Mucosa of descending colon (tissue), 3 donors: ENCODE results near the gene GTF2H4. TPM values are rescaled to one million over a fixed set of nuclear protein-coding genes. Genes with fewer than 3 reads are reported as not detected.

Source experiments
- ATAC-seq: fragments of 200-7000 bp; cut with Tn5 transposase; one replicate; pipeline ENCODE4 v1.9.1; 2020; ENCODE audit warnings: mild to moderate bottlenecking, moderate library complexity
- DNase-seq, 3 donors: peaks; one replicate each; pipeline ENCODE4 v3.0.0-alpha.2; 2020
- H3K36me3 ChIP-seq: fragments of 200-600 bp; one replicate; pipeline ENCODE4 v1.8.0; 2021; ENCODE audit warnings: low read depth, mild to moderate bottlenecking
- H3K4me1 ChIP-seq: fragments of 200-600 bp; one replicate; pipeline ENCODE4 v1.8.0; 2021; ENCODE audit warnings: low read depth, mild to moderate bottlenecking
- H3K4me3 ChIP-seq: fragments of 200-600 bp; one replicate; pipeline ENCODE4 v1.8.0; 2021; ENCODE audit warnings: mild to moderate bottlenecking
- H3K9me3 ChIP-seq: fragments of 200-600 bp; one replicate; pipeline ENCODE4 v1.8.0; 2021; ENCODE audit warnings: mild to moderate bottlenecking
- CTCF ChIP-seq: fragments of 200-600 bp; IDR thresholded peaks from one replicate; pipeline ENCODE4 v1.8.0; 2022; ENCODE audit warnings: antibody characterized with exemption, mild to moderate bottlenecking
- intact Hi-C, 2 donors: fragments of 100-400 bp; cut with DNase I in 1 of 2; cut with micrococcal nuclease in 1 of 2; formaldehyde crosslinking; loops; one replicate each; pipeline versions ENCODE4 v1.11.0 to v1.11.1; 2022; cut with DNase I, micrococcal nuclease
- total RNA-seq, 3 donors: library from RNA; stranded (reverse); fragmentation: NEBNext Ultra II Directional in 2 of 3; extraction: Animal tissue kit (Norgen Biotek cat#: 25700) in 2 of 3; gene quantifications; one replicate each; pipeline versions ENCODE4 v1.2.1 to v1.2.4, GENCODE V29; 2021 to 2023
- donor health status: DM: no; HTN: no; CAD: no; lungs with moderate emphysema.
- donor health status: DM: no; HTN: no; CAD: no.
- donor health status: DM: no; HTN: yes; CAD: no.

The GTF2H4 gene
- total RNA-seq, 3 donors from 2014 or later: 17.0 to 25.3 (median 25.0) TPM

DNA sequence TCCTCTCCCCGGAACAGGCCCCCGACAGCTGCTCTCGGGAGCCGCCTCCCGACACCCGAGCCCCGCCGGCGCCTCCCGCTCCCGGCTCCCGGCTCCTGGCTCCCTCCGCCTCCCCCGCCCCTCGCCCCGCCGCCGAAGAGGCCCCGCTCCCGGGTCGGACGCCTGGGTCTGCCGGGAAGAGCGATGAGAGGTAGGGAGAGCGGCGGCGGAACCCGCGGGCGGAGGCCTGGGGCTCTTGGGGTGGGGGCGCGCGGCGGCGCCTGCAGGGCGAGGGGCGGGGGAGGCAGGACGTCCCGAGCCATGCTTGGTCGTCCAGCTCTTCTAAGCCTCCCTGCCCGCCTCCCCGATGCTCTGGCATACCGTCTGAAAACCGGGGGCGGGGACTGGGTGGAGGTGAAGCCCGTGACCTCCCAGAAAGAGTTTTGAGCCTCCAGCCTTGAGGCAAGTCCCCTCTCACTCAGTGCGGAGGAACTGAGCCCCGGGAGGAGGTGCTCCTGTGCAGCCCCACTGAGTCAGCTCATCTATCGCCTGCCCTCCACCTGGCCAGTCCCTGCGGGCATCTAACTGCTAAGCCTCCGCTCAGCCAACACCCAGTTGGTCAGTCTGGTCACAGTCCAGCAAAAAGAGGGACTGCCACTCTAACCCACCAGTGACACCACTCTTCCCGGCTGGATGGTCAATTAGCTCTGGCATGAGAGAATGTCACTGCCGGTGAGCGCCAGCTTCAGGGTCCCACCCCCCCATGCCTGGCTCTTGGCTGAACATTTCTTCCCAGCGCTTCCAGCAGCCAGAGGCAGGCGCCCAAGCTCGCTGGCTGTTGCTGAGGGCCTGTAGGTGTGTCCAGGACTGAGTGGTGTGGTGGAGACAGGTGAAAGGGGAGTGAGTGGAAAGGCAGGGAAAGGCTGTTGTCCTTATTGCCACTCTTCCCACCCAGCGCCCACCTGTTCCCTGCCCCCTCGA is 23.2 kb upstream of the GTF2H4 start:
- Histone ChIP-seq H3K4me1 (peaks cover 27% of the 10 kb centered on the region), H3K36me3 (no peaks in the 10 kb centered on the region), H3K9me3 (no peaks in the 10 kb centered on the region), H3K4me3 (peak overlapping the region; percentile 65)
- intact Hi-C loops: loop anchor here (10.0 kb wide), 1 partner anchor 140 kb away; the partner anchor contains the start of genes FLOT1 (in 2 of the 2) and IER3 (in 2 of the 2)
- DNase-seq (peak; percentile 56 to 71 (median 63)), ATAC-seq (peak; percentile 6)
- TF ChIP-seq CTCF: no peak

DNA sequence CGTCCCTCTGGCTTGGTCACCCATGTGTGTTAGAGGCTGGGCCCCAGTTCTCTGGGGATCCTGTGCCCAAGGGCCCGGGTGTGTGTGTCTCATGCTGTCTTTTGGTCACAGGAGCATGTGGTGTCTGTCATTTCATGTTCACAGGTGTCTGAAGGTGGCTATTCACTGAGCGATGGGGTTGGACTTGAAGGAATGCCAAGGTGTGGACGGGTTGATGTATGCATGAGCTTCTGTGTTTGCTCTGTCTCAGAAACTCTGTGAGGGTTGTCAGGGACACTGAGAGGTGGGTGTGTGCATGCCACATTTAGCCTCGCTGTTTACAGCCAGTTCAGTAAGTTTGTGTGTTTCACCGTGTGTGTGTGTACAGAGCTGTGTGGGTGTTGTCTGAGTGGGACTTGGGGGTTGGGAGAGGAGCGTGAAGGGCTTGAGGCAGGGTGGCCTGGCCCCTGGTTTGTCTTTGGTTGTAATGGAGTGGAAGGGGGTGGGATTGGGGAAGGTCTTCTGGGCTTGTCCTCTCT is 22.5 kb upstream of the GTF2H4 start:
- DNase-seq (peak in 2 of 3 donors; percentile 64 to 83), ATAC-seq (peak; percentile 65)
- intact Hi-C loops: loop anchor here (10.0 kb wide), 1 partner anchor 141 kb away; the partner anchor contains the start of genes FLOT1 (in 2 of the 2) and IER3 (in 2 of the 2)
- TF ChIP-seq CTCF: no peak
- H3K36me3 ChIP-seq: no peaks in the 10 kb centered on the region
- no peaks in the 10 kb centered on the region for H3K9me3 ChIP-seq
- H3K4me1 ChIP-seq: peaks cover 27% of the 10 kb centered on the region
- H3K4me3 ChIP-seq: no peak overlapping the region

- H3K9me3 ChIP-seq: no peaks in the 10 kb centered on the region
- H3K4me1 ChIP-seq: peaks cover 27% of the 10 kb centered on the region
- no peak overlapping the region for H3K4me3 ChIP-seq
- DNase-seq (peak in 2 of 3 donors; percentile 65 to 66), ATAC-seq (peak; percentile 35)
- no peaks in the 10 kb centered on the region for H3K36me3 ChIP-seq
- no peak for TF ChIP-seq CTCF
- intact Hi-C loops: loop anchor here (10.0 kb wide), 1 partner anchor 141 kb away; the partner anchor contains the start of genes FLOT1 (in 2 of the 2) and IER3 (in 2 of the 2)
Measured at GRCh38 chr6:30885999-30886896, 21.8 kb upstream of the GTF2H4 start.

GRCh38 chr6:30886897-30887255 is 21.1 kb upstream of the GTF2H4 start:
- no peak for ATAC-seq
- H3K9me3 ChIP-seq: no peaks in the 10 kb centered on the region
- H3K4me1 ChIP-seq: peaks cover 27% of the 10 kb centered on the region
- no peak for TF ChIP-seq CTCF
- DNase-seq: no peak
- no peak overlapping the region for H3K4me3 ChIP-seq
- H3K36me3 ChIP-seq: no peaks in the 10 kb centered on the region
- intact Hi-C loops: loop anchor here (10.0 kb wide), 1 partner anchor 142 kb away; the partner anchor contains the start of genes FLOT1 (in 2 of the 2) and IER3 (in 2 of the 2)
